Lung (tissue), 12 donors: Measurements from ENCODE around the gene TTC9B. TPM values are rescaled to one million over a fixed set of nuclear protein-coding genes. Genes with fewer than 3 reads are reported as not detected.
A peak's percentile ranks its signal among the peaks of the same experiment; 100 is the strongest.

Experiments
- ATAC-seq: fragments of 200-7000 bp; cut with Tn5 transposase; one replicate; pipeline ENCODE4 v1.9.1; 2020; ENCODE audit warnings: moderate number of reproducible peaks; ENCODE audit not compliant: insufficient read depth, low FRiP score
- DNase-seq, 3 donors: peaks; one replicate each; pipeline ENCODE4 v3.0.0-alpha.2; 2013 to 2017
- H3K27ac ChIP-seq, 2 donors: one replicate each; pipeline ENCODE4 v1.5.1; 2013; ENCODE audit warnings: mild to moderate bottlenecking in 2 of 2, moderate library complexity in 2 of 2, control low read depth in 1 of 2, inconsistent platforms in 1 of 2, low read depth in 1 of 2, low read length in 1 of 2
- H3K27me3 ChIP-seq, 3 donors: one replicate each; pipeline ENCODE4 v1.5.1; 2013; ENCODE audit warnings: low read length in 2 of 3; ENCODE audit not compliant: control insufficient read depth in 3 of 3, insufficient read depth in 3 of 3
- H3K36me3 ChIP-seq, 4 donors: one replicate each; pipeline ENCODE4 v1.5.1; 2013; ENCODE audit warnings: low read length in 4 of 4, mild to moderate bottlenecking in 1 of 4, moderate library complexity in 1 of 4; ENCODE audit not compliant: control insufficient read depth in 4 of 4, insufficient read depth in 4 of 4
- H3K4me1 ChIP-seq, 5 donors: one replicate each; pipeline ENCODE4 v1.5.1; 2013; ENCODE audit warnings: low read length in 5 of 5, mild to moderate bottlenecking in 2 of 5, moderate library complexity in 1 of 5; ENCODE audit not compliant: control insufficient read depth in 5 of 5, insufficient read depth in 5 of 5
- H3K4me3 ChIP-seq: one replicate; pipeline ENCODE4 v1.5.1; 2013; ENCODE audit warnings: mild to moderate bottlenecking, control low read depth, moderate library complexity
- H3K9ac ChIP-seq, 2 donors: one replicate each; pipeline ENCODE4 v1.5.1; 2013; ENCODE audit warnings: low read length in 2 of 2, control low read depth in 1 of 2; ENCODE audit not compliant: insufficient read depth in 1 of 2
- H3K9me3 ChIP-seq, 4 donors: one replicate each; pipeline ENCODE4 v1.5.1; 2013; ENCODE audit warnings: low read length in 3 of 4, mild to moderate bottlenecking in 1 of 4, moderate library complexity in 1 of 4; ENCODE audit not compliant: control insufficient read depth in 4 of 4, insufficient read depth in 3 of 4
- CTCF ChIP-seq: IDR thresholded peaks from 2 replicates; pipeline ENCODE4 v1.5.1; 2012; ENCODE audit warnings: mild to moderate bottlenecking; ENCODE audit errors: control extremely low read depth, extremely low read depth
- WGBS, 2 donors: extraction: QIAGEN DNeasy Blood & Tissue Kit; methylation state at CpG; one replicate each; pipeline ENCODE4 v1.1.7; 2013; 5-methylcytosine and 5-hydroxymethylcytosine counted together
- polyA plus RNA-seq, 2 donors: library from polyadenylated mRNA; stranded (reverse); fragments of 200-250 nt; gene quantifications; one replicate each; pipeline ENCODE4 v1.2.1, GENCODE V29; 2013
- total RNA-seq, 2 donors: library from RNA; depleted of rRNA in 1 of 2; stranded (reverse); fragments of >200 nt in 1 of 2; gene quantifications; one replicate each; pipeline ENCODE4 v1.2.1, GENCODE V29; 2014 to 2021
- donor health status: control.
- donor health status: control.
- donor health status: Bipolar disorder and iron deficiency.
- donor health status: healthy.
- donor health status: DM: yes; HTN: yes; CAD: no.

Gene TTC9B
- total and polyA plus RNA-seq, 4 donors: not detected

- Histone ChIP-seq H3K9ac (no peak overlapping the region), H3K27ac (peak overlapping the region in 1 of 2 donors; percentile 0), H3K36me3 (peaks cover 0 to 27% (median 11%) of the 10 kb centered on the region in 4 donors), H3K4me3 (no peak overlapping the region), H3K9me3 (no peaks in the 10 kb centered on the region), H3K4me1 (peaks cover 0 to 14% (median 6%) of the 10 kb centered on the region in 5 donors), H3K27me3 (no peaks in the 10 kb centered on the region)
- no peak for DNase-seq
- no peak for ATAC-seq
- 75 to 82% methylated on average over 17 of the region's 17 CpGs for WGBS, 2 donors
- no peak for TF ChIP-seq CTCF
Observed at GRCh38 chr19:40266119-40266518, 47.9 kb upstream of the TTC9B start.

- ATAC-seq (no peak), DNase-seq (no peak)
- Histone ChIP-seq H3K9me3 (no peaks in the 10 kb centered on the region), H3K36me3 (peaks cover 0 to 27% (median 11%) of the 10 kb centered on the region in 4 donors), H3K27ac (peak overlapping the region in 1 of 2 donors; percentile 0), H3K27me3 (no peaks in the 10 kb centered on the region), H3K4me3 (no peak overlapping the region), H3K4me1 (peaks cover 0 to 14% (median 6%) of the 10 kb centered on the region in 5 donors), H3K9ac (no peak overlapping the region)
- TF ChIP-seq CTCF: no peak
- WGBS, 2 donors: 95 to 97% methylated on average over 6 of the region's 6 CpGs
Observed at GRCh38 chr19:40265763-40266099, 47.5 kb upstream of the TTC9B start.

- H3K27me3 ChIP-seq: no peaks in the 10 kb centered on the region
- DNase-seq (no peak), ATAC-seq (no peak)
- peaks cover 0 to 14% (median 5%) of the 10 kb centered on the region in 5 donors for H3K4me1 ChIP-seq
- H3K9ac ChIP-seq: no peak overlapping the region
- H3K27ac ChIP-seq: no peak overlapping the region
- H3K9me3 ChIP-seq: no peaks in the 10 kb centered on the region
- 89 to 95% methylated on average over 22 of the region's 22 CpGs for WGBS, 2 donors
- H3K36me3 ChIP-seq: peaks cover 0 to 27% (median 10%) of the 10 kb centered on the region in 4 donors
- no peak overlapping the region for H3K4me3 ChIP-seq
- no peak for TF ChIP-seq CTCF
Observed at GRCh38 chr19:40265055-40265762, 47.0 kb upstream of the TTC9B start.
